Ureter (tissue), 1 donor: ENCODE measurements around the gene PRX. TPM values are rescaled to one million over a fixed set of nuclear protein-coding genes. Genes with fewer than 3 reads are reported as not detected.
"Not testable (repeated sequence)": the region's sequence is repeated elsewhere in the genome, so short reads cannot be mapped to it uniquely, and the experiment has no call there.

Experiments
- DNase-seq: peaks from one replicate; pipeline ENCODE4 v3.0.0-alpha.2; 2020; ENCODE audit warnings: low spot score
- total RNA-seq: library from RNA; stranded (reverse); gene quantifications from one replicate; pipeline ENCODE4 v1.2.4, GENCODE V29; 2023
- donor health status: DM: yes; HTN: yes; CAD: no.

Gene PRX
- total RNA-seq, 1 donor from 2014 or later, result 3.2 TPM

DNA sequence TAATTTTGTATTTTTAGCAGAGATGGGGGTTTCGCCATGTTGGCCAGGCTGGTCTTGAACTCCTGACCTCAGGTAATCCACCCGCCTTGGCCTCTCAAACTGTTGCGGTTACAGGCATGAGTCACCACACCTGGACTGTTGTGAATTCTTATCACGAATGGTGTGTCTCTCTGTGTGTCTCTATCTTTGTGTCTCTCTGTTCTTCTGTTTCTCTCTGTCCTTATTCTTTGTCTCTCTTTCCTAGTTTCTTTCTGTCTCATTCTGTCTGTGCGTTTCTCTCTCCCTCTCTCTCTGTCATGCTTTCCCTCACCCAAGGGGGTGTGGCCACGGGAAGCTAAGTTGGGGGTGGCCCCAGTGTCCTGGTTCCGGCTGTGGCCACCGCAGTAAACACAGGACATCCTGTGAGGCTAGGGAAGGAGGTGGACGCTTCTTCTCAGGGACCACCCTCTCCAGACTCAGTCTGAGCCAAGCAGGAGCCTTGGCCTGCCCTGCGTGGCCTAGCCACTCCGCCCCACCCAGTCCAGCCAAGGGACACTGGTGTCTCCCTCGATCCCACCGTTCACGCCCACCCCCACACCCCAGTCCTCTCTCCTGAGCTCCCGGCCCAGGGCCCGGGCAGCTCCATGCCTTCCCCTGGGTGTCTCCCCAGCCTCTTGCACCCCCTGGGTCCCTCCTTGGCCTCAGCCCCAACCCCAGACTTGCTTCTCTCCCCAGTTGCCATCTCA is 3.9 kb upstream of the PRX start:
- DNase-seq, result no peak

DNA sequence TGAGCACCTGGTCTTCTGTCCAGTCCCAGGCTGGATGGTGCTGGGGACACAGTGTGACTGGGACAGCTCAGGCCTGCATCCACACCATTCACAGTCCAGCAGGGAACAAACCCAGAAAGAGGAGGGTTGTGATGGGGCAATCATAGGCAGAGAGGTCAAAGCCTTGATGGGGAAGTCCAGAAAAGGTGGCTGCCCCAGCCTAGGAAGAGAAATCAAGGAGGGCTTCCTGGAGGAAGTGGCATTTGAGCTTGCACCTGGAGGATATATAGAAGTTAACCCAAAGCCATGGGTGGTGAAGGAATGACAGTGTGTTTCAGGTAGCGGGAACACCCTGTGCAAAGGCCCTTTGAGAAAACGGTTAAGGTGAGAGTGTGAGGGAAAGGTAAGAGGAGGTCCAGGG is 2.6 kb upstream of the PRX start:
- no peak for DNase-seq

DNA sequence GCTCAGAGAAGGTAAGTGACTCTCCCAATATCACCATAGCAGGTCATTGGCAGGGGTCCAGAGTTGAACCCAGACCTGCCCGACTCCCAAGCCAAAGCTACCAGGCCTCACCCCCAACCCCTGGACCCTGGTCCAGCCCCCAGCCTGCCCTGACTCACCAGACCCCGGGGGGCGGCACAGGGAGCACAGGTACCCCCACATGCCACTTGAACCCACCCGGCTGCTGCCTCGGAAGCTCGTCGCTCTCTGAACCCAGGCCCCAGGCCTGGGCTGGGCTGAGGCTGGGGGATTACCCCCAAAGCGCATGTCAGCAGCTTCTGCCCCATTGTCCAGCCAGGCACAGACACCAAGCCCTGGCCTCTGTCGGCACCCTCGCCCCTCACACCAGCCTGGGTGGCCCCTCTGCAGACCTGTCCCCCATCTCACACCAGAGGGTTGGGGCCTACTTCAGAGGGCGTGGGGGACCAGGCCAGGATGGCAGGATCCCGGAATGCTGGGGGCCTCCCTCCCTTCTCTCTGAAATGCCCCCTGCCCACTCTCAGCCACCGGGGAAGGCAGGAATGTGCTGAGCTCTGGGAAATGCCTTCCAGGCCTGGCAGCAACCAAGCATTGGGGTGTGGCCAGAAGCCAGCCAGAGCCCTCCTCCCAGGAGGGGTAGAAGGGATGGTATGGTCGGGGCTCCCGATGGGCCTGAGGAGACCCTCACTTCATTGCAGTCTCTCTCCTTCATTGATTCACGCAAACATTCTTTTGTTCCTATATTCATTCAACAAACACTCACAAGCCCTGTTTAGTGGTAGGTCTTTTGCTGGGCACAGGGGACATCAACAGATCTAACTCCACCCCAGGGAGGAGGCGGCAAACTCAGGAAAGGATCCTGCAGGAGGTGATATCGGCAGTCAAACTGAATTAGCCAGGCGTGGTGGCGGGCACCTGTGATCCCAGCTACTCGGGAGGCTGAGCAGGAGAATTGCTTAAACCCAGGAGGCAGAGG is 1.7 kb upstream of the PRX start:
- DNase-seq, result no peak

DNA sequence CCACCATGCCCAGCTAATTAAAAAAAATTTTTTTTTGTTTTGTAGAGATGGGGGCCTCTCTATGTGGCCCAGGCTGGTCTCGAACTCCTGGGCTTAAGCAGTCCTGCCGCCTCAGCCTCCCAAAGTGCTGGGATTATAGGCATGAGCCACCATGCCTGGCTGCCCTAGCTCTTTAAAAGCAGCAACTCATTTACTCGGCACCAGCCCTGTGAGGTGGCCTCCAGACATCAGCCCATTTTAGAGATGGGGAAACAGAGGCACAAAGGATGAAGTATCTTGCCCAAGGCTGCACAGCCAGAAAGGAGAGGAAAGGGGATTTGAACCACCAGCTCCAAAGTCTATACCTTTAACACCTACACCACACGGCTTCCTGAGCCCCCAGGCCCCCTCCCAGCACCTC is 312 bp downstream of the PRX start:
- DNase-seq, result no peak

DNA sequence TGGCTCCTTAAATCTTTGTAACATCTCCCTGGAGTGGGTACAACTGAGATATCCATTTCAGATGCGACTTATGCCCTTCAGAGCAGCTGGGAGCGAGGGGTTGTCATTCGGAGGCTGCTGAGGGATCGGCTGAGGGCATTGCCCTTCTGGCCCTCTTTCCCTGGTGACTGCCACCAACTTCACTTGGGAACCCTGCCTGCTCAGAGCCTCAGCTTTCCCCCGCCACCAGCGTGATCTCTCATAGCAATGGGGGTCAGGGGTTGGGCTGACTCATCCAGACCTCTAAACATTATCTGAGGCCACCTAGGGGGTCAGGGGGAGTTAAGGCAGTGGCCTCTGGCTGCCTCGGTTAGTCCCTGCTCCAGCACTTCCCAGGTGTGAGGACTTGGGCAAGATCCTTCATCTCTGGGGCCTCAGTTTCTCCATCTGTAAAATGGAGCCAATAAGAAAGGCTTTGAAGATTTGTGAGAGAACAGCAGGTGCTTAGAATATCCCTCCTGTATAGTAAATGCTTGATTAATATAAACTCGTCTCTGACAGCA is 1.1 kb downstream of the PRX start:
- no peak for DNase-seq

DNA sequence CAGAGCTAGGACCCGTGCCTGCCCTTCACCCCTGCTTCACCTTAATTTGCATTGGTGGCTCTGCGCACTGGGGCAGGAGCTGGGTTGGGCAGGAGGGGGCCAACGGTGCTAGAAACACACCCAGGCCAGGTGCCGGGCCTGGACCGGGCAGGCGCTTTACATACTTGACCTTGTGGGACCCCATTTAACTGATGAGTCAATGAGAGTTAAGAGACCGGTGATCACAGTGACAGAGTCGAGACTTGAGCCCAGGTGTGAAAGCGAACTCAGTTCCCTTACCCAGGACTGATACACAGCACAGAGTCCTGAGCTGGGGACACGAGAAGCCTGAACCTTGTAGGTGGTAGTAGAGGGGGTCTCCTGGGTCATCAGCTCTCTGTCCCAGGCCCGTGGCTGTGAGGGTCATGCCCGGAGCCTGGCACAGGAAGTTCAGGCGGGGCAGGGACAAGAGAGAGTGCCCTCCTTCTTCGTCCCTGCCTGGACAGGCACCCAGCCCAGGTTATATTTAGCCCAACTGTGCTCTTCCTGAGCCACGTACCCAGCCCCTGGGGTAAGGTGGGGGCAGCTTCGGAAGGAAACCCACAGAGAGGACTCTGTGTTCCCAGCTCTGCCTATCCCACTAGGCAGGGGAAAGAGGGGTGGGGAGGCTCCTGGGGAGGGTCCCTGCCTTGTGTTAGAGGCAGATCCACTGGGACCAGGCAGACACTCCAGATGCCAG is 1.9 kb downstream of the PRX start:
- no peak for DNase-seq

DNA sequence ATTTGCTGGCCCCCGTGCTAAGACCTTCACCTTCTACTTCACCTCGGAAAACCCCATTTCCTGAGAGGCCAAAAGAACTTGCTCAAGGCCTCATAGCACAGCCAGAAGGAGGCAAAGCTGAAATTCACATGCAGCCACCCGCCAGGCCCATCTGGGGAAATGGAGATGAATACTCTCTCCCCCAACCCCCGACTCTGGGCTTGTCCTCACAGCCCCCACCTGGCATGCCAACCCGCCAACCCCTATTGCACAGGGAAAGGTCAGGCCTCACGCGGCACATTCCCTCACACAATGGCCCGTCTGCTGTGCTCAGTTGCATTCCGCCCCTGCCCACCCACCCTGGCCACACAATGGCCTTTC is 3.2 kb downstream of the PRX start:
- DNase-seq, result no peak

DNA sequence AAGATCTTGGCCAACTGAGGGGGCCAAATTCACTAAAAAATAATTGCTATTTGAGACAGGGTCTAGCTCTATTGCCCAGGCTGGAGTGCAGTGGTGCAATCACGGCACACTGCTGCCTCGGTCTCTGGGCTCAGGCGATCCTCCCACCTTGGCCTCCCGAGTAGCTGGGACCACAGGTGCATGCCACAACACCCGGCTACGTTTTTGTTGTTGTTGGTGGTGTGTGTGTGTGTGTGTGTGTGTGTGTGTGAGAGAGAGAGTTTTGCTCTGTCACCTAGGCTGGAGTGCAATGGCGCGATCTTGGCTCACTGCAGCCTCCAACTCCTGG is 4.6 kb downstream of the PRX start:
- DNase-seq, result not testable (repeated sequence)

DNA sequence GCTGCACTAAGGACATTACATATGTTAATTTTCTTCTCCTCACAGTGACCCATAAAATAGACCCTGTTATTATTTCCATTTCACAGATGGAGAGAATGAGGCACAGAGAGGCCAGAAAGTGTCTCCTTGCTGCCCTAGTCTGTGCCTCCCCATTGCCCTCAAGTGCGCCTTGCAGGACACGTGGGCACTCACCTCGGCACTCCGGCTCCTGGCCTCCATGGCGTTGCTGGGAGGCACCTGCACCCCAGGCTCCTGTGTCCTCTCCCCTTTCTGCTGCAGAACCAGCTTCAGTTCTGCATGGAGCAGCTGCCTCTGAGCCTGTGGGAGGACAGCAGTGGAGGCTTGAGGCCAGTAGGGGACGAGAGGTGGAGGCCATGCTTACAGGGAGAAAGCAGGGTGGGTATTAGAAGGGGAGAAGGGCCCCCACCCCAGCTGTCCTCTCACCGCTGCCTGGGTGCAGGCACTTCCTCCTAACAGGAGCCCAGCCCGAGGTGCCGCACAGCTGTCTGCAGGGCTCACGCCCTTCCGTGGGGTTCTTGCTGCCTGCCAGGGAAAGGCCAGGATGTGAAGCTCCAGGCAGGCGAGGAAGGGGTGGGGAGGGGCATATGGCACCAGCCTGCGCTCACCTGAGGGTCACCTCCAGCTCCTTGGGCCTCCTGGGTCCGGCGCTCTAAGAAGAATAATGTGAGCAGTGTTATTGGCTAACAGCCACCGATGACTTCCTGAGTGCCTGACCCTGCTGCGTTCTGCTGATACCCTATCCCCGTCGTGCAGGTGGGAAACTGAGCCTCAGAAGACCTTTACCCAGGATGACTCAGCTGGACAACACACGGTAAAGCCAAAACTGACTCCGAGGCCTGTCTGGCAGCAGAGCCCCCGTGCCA is 5.2 kb downstream of the PRX start:
- DNase-seq, result no peak

DNA sequence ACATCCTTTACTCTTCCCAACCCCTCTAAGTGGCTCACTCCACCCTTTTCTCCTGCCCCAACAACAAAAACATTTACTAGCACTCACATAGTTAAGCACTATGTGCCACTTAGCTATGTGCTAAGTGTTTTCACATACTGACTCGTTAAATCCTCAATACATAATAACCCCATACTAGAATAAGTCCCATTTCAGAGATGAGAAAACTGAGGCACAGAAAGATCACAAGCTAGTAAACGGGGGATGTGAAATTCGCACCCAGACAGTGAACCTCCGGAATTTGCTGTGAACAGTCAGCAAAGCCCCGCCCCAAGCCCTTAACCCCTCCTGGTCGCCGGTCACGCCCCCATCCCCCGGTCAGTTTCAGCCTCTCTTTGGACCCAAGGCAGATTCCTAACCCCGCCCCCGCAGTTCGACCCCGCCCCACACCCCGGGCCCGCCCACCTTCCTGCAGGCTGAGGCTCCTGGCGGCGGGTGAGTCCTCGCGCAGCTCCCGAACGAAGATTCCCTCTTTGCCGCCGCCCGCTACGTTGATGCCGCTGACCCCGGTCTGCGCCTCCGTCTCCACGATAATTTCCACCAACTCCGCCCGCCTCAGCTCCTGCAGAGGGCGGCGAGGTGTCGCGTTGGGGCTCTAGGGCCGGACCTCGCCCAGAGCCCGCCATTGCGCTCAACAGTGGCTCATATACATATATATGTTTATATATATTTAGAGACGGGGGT is 9.8 kb downstream of the PRX start:
- peak; percentile 91 for DNase-seq

DNA sequence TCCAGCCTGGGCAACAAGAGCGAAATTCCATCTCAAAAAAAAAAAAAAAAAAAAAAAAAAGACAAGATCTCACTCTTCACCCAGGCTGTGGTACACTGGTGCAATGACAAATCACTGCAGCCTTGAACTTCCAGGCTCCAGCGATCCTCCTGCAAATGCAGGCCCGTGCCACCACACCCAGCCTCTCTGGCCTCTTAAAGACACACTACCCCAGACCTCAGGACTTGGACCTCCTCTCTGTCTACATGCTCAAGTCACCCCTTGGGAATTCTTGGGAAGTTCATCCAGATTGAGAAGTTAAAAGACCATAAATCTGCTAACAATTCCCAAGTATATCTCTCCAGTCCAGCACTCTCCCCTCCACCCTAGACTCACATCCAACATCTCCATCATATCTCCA is 12.6 kb downstream of the PRX start:
- DNase-seq, result no peak

DNA sequence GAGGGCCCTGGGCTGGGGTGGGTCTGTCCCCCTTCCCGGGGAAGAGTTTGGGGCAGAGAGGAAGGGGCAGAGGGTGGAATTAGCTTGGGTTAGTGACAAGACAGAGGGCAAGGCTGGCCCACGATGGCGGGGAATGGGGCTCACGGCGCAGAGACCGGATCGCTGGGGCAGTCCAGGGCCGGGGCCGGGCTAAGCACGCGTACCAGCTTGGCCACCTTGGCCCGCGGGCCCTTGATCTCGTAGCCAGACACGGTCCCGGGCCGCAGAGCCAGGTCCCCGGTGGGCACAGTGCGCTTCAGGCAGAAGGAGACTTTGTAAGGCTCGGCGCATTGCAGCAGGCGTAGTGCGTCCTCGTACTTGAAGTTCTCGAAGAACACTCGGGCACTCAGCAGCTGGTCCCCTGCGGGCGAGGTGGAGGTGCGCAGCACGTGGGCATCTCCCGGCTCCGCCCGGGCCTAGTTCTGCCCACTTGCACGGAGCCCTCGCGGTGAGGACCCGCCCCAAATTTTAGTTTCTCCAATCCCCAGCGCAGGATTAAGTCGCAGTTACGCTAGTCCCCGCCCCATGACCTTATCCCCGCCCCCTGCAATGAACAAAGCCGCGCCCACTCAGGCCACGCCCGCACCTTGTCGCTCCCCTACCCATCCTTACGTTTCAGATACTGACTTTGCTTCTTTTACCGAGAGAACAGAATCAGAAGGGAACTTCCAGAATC is 14.6 kb downstream of the PRX start:
- no peak for DNase-seq

DNA sequence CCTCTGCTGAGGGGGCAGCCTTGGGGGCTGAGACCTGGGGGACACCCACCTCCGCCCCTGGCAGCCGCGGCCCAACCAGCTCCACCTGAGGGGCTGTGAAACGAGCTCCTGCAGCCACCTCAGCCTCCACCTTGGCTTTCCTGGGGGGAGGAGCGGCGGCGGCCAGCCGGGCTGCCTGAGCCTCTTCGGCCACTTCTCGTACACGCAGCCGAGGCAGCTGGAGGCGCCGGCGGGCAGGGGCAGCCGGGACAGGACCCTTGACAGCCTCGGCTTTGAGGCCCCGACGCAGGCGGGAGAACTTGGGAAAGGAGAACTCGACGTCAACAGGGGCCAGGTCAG is 15.6 kb downstream of the PRX start:
- DNase-seq, result no peak

DNA sequence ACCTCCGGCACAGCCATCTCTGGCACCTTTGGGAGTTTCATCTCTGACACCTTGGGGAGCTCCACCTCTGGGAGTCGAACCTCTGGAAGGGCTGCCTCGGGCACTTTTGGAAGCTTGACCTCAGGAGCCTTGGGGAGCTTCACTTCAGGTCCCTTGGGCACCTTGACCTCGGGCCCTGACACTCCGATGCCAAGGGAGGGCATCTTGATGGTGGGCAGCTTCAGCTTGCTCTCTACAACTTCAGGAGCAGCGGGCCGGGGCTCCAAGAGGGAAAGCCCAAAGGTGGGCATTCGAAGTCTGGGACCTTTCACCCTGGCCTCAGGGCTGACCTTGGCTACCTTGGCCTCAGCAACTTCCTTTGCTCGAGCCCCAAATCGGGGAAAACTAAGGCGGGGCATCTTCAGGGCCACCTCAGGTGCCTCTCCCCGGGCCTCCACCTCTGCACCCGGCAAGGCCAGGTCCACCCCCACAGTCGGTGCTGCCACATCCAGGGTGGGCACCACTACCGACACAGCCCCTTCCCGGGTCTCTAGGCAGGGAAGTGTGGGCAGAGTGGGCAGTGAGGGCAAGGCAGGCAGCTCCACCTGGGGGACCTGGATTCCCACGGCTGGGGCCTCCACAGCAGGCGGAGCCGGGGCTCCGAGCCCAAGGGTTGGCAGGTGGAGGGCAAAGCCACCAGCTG is 16.2 kb downstream of the PRX start:
- DNase-seq, result no peak

DNA sequence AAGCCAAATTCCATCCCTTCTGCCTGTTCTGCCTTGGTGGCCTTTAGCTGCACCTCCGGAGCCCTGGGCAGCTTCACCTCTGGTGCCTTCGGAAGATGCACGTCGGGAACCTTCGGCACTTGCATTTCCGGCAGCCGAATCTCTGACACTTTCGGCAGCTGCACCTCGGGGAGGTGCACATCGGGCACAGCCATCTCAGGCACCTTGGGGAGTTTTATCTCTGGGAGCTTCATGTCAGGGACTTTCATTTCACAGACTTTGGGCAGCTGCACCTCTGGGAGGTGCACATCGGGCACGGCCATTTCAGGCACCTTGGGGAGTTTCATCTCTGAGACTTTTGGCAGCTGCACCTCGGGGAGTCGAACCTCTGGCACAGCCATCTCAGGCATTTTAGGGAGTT is 17.2 kb downstream of the PRX start:
- no peak for DNase-seq

DNA sequence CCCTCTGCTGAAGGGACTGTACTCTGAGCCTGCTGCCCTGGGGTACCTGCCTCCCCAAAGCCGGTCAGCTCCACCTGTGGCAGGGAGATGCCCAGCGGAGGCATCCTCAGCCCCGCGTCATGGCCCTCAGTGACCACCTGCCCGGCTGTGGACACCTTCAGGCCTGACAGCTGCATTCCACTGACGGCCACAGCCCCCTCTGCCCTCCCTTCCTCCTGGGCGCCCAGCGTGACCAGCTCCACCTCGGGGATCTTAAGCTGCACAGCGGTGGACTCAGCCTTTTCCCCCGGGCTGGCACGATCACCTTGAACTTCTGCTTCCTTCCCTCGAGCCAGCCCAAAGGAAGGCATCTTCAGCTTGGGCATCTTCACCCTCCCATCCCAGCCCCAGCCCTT is 18.4 kb downstream of the PRX start:
- no peak for DNase-seq

DNA sequence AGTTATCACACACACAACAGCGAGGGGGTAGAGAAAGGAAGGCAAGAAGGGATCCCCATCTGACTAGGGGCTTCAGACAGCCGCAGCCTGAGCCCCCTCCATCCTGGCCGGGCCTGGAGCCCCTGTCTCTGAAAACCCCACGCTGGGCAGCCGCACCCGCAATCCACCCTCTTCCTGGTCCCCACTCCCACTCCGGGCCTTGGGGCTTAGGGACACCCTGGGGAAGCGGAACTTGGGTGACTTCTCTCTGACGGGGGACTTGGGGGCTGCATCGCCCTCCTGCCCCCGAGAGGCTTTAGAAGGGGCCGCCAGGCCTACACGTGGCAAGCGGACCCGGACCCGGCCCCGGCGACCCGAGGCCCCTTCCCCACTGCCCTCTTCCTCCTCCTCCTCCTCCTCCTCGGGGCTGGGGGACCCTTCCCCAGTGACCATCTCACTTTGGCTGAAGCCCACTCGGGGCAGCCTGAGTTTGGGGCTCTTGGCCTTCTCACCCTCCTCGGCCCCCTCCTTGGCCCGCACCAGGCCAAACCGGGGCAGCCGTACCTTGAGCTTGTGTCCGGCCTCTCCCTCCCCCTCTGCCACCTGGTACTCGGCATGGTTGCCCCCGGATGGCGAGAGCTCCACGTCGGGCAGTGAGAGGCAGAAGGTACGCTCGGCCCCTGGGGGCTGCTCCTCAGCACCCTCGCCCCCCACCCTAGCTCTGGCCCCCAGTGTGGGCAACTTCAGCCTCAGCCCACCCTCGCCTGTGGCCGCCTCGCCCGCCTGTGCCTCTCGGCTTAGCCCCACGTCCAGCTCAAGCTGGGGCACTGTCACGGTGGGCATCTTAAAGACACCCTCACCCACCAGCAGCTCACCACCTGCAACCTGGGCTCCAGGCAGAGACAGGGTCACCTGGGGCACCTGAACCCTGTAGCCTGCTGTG is 19.0 kb downstream of the PRX start:
- no peak for DNase-seq

DNA sequence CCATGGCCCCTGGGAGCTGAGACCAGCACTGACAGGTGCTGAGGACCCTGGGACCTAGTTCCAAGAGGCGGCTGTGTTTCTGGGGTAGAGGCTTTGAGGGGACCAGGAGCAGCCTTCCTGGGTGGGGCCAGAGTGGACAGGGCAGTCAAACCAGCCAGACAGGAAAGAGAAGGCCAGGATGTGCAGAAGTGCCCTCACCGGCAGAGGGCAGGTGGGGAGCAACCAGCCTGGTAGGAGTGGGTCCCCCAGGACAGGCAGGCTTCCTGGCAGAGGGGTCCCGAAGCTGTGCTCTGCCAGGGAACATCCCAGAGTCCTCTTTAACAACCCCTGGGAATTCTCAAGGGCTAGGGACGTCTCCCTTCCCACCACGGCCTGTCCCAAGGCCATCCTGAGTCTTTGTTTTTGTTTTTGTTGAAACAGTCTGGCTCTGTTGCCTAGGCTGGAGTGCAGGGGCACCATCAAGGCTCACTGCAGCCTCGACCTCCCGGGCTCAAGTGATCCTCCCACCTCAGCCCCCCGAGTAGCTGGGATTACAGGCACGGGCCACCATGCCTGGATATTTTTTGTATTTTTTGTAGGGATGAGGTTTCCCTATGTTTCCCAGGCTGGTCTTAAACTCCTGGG is 20.2 kb downstream of the PRX start:
- peak; percentile 80 for DNase-seq
